Hepatic stellate cell (primary cell): ENCODE measurements around the gene MAGEA6.
"Not testable (repeated sequence)": the region's sequence is repeated elsewhere in the genome, so short reads cannot be mapped to it uniquely, and the experiment has no call there.

Experiments
- DNase-seq: peaks from one replicate; pipeline ENCODE4 v3.0.0; 2011; ENCODE audit warnings: low spot score

The MAGEA6 gene

DNA sequence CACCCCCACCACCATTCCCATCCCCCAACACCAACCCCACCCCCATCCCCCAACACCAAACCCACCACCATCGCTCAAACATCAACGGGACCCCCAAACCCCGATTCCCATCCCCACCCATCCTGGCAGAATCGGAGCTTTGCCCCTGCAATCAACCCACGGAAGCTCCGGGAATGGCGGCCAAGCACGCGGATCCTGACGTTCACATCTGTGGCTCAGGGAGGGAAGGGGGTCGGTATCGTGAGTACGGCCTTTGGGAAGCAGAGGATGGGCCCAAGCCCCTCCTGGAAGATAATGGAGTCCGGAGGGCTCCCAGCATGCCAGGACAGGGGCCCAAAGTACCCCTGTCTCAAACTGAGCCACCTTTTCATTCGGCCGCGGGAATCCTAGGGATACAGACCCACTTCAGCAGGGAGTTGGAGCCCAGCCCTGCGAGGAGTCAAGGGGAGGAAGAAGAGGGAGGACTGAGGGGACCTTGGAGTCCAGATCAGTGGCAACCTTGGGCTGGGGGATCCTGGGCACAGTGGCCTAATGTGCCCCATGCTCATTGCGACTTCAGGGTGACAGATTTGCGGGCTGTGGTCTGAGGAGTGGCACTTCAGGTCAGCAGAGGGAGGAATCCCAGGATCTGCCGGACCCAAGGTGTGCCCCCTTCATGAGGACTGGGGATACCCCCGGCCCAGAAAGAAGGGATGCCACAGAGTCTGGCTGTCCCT is 35.2 kb downstream of the MAGEA6 start:
- DNase-seq, result not testable (repeated sequence)

- DNase-seq, result no peak
Observed at GRCh38 chrX:152733261-152733975, 36.1 kb downstream of the MAGEA6 start, which contains the start of the genes CSAG1 and MAGEA12. Gene CSAG1, minus strand, starts transcription at chrX:152733721. Its CDS starts 1,261 bp downstream, at chrX:152732460. Gene MAGEA12, plus strand, starts transcription at chrX:152733757. Its CDS starts 2,405 bp downstream, at chrX:152736162.

GRCh38 chrX:152725409-152725808 is 44.1 kb downstream of the MAGEA6 start:
- DNase-seq, result no peak
